HTERT RPE-1 (cell line): ENCODE measurements around the gene HNRNPLL.

Experiments used
- in situ Hi-C: fragments of 300-500 bp; cut with MboI; formaldehyde crosslinking; loops from 4 replicates; pipeline ENCODE4 v1.14.3; 2020; ENCODE audit warnings: low sequenced_read_pairs

HNRNPLL gene

DNA sequence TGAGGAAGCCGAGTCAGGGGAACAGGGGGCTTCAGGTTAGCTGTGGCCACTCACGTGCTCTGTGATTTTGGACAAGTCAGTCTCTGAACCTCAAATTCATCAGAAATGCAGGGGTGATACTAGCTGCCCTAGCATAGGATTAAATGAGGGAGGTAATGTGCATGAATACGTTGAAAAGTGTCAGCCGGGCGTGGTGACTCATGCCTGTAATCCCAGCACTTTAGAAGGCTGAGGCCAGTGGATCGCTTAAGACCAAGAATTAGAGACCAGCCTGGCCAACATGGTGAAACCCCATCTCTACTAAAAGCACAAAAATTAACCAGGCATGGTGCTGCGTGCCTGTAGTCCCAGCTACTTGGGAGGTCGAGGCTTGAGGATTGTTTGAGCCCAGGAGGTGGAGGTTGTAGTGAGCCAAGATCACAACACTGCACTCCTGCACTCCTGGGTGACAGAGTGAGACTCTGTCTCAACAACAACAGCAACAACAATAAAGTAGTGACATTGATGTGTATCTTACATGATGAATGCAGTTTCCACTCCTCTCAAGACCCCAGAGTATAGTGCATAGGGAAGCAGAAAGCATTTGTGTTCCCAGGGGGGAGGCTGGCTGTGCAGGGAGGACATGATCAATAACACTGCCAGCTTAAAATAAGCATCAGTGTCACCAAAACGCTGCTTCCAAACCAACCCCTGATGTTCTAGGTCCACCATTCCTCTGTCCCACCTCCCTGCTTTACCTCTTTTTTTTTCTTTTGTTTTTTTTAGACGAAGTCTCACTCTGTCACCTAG is 68.8 kb downstream of the HNRNPLL start:
- in situ Hi-C loops: no loop called here

DNA sequence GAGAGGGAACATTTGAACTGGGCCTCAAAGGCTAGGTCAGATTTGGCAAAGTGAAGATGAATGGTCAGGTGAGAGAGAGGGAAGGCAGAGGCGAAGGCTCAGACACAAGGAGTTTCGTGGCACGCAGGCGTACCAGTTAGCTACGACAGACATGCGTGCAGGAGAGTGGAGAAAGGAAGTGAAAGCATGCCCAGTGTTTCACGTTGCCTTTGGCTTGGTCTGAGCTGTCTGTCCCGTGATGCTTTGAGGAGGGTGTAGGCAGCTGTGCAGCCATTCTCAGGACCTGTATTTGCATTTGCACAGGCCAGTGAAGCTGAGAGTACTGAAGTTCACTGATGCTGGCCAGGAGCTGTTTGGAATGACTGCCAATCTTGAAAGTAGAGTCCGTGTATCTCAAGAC is 69.5 kb downstream of the HNRNPLL start:
- in situ Hi-C loops: no loop called here

DNA sequence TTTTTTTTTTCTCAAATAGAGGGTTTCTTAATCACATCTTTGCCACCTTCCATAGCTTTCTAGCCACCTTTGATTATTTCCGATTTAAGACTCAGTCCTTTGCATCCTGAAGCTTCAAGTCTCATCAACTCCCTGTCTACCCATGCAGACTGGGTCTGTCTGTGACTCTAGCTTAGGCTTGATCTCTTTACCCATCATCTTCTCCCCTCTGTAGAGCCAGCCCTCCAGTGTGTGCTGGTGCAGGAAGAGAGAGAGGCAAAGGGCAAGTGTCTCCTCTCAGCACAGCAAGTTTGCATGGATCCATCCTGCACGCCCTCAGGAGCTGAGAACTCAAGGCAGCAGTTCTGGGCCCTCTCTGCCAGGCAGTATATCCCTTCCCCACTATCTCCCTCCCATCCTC is 70.4 kb downstream of the HNRNPLL start:
- in situ Hi-C loops: no loop called here

DNA sequence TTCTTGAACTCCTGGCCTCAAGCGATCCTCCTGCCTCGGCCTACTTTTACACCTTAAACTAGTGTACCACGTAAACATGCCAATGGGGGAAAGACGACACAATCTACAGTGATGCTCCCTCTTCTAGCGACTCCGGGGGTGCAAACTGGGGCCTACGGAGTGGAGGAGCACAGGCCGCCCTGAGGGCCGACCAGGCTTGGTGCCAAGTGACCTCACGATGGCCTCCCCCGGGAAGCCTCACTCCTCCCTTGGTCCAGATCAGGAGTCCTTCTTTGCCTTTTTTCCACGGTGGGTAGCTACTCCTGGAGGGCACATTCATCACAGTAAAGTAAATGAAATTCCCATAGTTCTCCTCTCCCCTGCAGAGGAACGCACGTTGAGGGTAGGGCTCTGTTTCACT is 73.5 kb downstream of the HNRNPLL start:
- in situ Hi-C loops: no loop called here

DNA sequence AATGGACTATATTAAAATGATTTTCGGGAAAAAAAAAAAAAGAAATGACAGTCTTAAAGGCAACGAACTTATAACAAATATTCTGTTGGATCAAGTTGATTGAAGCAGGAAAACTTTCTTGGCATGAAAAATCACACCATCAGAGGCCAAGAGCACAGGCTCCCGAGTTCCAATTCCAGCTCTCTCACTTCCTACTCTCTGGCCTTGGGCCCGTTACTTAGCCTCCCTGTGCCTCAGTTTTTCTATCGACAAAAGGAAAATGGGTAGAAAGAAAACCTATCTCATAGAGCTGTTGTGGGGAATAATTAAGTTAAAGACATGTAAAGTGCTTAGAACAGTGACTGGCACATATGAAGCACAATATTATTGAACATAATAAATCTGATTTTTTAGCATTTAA is 74.2 kb downstream of the HNRNPLL start:
- in situ Hi-C loops: no loop called here

DNA sequence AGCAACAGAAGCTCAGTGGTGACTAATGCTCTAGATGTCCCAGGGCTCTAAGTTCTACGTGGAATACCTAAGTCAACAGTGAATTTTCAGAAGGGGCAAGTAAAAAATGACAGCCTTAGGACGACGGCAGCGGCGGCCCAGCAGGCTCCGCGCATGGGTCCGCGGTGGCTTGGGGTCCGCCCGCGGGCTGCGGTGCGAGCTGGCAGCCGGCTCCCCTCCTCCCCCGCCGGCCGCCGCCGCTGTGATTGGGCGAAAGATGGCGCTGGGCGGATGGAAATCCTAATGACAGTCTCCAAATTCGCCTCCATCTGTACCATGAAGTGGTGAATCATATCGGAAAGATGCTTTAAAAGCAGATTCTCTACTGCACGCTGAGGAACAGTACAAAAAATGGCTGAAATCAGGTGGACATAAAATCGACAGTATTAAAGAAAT is 74.7 kb downstream of the HNRNPLL start:
- in situ Hi-C loops: no loop called here

DNA sequence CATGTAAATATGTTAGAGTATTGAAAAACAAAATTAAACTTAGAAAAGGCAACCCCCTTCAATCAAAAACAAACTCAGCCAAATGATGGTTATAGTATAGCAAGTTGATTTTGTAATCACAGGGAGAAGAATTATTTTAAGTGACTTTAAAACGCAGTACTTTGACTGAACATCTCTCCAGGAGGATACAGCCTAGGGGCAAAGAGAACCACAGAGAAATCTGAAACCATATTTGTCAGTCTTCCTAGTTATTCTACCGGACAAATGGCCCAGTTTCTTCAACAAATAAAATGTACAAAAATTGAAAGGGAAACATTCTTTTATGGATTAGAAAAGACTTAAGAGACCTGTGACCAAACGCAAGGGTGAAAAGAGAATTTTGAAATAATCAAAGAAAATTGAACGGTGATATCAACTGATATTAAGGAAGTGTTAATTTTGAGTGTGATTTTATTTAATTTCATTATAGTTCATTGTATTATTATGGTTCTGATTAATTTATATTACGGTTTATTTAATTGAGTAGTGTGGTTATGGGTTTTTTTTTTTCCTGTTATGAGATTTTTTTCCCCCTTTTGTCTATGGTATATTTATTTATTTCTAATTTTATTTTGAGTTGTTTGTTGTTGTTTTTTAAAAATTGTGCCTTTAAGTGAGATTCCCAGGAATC is 75.3 kb downstream of the HNRNPLL start:
- in situ Hi-C loops: no loop called here

DNA sequence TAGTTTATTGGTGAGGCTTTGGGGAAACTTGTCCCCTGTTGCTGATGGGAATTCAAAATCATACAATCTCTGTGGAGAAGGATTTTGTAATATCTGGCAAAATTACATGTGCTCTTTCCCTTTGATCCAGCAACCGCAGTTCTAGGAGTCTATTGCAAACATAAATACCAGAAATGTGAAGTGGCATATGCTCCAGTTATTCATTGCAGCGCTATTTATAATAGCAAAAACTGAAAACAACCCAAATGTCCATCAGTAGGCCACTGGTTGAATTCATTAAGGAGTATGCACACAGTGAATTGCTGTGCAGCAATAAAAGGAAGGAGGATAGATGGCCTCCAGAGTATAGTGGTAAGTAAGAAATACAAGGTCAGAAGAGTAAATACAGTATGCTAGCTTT is 76.5 kb downstream of the HNRNPLL start:
- in situ Hi-C loops: no loop called here

DNA sequence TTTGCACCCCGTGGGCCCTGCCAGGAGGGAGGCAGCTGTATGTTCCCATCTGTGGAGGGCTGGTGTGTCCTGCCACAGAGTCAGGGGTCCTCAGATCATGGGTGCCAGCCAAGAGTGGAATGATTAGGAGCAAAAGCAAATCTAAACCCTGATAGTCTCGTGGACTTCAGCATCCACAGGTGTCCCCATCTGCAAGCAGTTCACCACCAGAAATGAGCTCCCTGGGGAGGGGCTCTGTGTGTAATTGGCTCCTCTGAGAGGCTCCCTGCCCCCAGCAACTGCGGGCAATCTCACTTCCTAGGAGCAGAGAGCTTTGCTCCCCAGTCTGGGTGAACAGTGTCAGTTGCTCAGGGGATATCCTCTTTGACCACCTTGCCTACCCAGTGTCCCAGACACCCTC is 78.1 kb downstream of the HNRNPLL start:
- in situ Hi-C loops: no loop called here

DNA sequence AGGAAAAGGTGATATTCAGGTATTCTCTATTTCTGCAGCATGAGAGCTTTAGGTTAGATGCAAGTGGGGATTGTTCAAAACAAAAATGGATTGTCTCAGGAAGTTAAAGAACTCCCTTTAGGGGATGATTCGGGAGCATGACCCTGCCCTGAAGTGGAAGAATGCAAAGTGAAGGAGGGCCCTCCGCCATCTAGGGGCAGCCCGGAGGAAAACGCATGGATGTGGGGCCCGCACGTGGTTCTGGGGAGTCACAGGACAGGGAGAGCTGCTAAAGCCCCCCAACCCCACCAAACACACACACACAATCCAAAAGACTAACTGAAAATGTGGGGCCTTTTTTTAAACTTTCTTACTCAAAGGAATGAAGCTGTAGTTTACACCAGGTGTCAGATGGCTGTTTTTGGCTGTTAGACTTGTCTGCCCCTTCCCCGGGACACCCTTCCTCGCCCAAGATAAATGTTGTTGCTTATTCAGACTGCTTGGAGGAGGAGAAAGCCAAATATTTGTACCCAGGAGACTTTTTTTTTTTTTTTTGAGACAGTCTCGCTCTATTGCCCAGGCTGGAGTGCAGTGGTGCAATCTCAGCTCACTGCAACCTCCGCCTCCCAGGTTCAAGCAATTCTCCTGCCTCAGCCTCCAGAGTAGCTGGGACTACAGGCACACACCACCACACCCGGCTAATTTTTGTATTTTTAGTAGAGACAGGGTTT is 78.8 kb downstream of the HNRNPLL start:
- in situ Hi-C loops: no loop called here

DNA sequence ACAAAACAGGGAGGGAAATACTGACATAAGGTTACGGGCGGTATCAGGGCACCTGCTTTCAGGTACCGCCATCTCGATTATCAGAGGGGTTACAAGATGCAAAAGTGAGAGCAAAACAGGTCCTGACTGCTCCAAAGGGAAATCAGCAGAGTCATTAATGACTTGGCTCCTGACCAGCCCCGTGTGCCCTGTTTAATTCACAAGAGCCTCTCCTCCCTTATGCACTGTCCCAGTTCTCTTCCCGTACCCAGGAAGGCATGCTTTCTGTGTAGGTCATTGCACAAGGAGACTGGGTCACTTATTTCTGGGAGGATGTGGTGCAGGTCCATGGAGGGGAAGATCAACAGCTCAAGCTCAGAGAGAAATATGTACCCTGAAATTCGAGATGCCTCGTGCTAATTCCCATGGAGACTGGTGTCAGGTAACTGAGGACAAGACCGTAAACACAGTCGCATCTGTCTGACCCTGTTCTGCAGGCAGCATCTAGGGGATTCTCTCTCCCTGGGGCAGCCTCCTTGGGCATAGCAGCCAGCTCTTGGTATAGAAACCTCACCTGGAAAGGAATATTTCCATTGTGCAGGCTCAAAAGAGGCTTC is 79.9 kb downstream of the HNRNPLL start:
- in situ Hi-C loops: no loop called here

DNA sequence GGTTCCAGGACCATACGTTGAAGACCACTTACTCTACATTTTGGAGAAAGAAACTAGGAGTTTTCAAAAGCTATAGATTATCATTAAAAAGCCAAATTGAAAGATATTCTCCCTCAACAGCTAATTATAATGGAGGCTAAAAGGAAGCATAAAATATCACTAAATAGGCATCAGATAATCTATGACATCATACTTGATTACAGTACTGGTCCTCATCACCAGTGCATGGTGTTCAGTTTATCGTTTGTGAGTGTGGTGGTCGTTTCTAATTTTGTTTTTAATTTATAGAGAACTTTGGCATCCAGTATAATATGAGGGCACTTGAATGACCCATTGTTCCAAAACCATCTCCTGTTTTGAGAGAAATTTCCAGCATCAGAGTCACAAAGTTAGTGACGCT is 80.9 kb downstream of the HNRNPLL start:
- in situ Hi-C loops: no loop called here

DNA sequence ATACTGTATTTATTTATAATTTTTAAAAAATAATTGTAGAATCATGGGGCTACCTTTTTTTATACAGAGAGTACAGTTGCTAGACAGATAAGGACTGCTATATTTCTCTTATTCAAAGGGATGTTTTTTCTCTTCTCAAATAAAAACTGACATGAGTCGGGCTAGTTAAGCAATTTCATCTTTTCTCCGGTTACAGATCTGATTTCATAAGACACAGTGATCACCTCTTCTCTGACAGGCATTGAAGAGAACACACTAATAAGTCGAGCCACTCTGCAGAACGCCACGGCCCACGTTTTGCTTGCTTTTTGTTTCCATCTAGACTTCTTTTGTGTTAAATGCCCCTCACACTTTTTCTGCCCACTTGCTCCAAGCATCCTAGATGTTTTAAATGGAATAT is 85.4 kb downstream of the HNRNPLL start:
- in situ Hi-C loops: no loop called here

DNA sequence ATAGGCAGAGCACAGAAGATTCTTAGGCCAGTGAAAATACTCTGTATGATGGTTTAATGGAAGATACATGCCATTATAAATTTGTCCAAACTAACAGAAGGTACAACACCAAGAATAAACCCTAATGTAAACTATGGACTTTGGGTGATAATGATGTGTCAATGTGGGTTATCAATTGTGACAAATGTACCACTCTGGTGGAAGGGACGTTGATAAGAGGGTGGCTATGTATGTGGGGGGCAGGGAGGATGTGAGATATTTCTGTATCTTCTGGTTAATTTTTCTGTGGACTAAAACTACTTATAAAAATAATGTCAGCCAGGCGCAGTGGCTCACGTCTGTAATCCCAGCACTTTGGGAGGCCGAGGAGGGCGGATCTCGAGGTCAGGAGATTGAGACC is 86.2 kb downstream of the HNRNPLL start:
- in situ Hi-C loops: no loop called here

DNA sequence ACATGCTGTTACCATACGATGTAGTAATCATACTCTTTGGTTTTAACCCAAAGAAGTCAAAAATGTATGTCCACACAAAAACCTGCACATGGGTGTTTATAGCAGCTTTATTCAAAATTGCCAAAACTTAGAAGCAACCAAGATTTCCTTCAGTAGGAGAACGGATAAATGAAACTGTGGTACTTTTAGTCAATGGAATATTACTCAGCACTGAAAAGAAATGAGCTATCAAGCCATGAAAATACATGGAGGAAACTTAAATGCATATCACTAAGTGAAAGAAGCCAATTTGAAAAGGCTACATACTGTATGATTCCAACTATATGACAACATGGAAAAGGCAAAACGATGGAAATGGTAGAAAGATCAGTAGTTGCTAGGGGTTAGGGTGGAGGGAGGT is 86.6 kb downstream of the HNRNPLL start:
- in situ Hi-C loops: no loop called here

DNA sequence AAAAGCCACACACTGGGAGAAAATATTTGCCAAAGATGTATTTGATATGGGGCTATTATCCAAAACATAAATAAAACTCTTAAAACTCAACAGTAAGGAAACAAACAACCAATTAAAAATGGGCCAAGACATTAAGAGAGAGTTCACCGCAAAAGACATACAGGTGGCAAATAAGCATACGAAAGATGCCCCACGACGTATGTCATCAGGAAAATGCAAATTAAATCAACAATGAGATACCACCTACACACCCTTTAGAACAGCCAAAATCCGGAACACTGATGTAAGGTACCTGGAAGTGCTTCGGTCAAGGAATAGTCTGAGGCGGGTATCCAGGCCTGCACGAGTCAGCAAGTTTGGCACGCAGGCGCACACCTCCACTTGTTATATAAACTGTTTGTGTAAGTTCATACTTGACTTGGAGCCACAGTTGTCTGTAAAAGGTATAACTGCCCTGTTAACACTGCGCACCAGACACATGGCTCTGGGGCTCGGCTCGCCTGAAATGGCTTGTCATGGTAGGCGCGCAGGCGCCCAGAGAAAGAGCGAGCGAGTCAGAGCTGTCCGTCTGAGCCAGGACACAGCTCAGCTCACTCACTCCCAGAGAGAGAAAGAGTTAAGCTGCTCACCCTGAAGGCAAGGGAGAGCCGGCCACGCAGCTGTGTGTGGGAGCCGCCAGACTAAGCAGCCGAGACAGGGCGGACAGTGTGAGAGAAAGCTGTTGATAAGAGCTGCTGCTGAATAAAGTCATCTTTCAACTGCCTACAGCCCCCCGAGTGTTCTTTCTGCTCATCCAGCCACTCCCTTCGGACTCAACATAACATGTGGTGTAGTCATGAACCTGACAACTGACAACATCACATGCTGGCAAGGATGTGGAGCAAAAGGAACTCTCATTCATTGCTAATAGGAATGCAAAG is 87.3 kb downstream of the HNRNPLL start:
- in situ Hi-C loops: no loop called here

DNA sequence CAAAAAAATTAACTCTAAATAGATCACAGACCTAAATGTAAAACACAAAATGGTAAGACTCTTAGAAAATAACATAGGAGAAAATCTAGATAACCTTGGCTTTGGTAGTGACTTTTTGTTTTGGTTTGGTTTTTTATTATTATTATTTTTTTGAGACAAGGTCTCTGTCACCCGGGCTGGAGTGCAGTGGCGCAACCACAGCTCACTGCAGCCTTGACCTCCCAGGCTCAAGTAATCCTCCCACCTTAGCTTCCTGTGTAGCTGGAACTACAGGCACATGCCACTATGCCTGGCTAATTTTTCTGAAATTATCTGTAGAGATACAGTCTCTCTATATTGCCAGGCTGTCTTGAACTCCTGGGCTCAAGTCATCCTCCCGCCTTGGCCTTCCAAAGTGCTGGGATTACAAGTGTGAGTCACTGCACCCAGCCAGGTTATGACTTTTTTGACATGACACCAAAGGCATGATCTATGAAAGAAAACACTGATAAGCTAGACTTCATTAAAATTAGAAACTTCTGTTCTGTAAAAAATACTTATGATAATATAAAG is 88.0 kb downstream of the HNRNPLL start:
- in situ Hi-C loops: no loop called here

DNA sequence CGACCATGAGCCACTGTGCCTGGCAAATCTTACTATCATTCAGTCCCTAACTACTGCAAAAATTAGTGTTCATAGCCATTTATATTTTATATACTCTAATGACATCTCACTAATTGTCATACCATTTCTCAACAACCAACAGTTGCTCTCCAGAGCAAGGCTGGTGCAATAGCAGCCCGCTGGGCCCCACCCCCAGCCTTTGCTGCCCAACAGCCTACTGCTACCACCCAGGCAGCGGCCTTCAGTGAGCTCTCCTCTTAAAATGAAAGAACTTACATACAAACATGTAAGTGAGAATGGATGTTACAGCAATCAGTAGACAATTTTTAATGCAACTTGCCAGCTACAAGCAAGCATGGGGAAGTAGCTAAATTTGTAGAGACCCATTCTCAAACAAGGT is 90.5 kb downstream of the HNRNPLL start:
- in situ Hi-C loops: no loop called here
